HepG2 (cell line): ENCODE results near the gene CCL22. TPM values are rescaled to one million over a fixed set of nuclear protein-coding genes. Genes with fewer than 3 reads are reported as not detected.

Experiments
- AGO2 ChIP-seq: fragments of 200-400 bp; formaldehyde crosslinking; optimal IDR thresholded peaks from 2 replicates; pipeline ENCODE3; 2017; ENCODE audit warnings: mild to moderate bottlenecking, low read depth, low read length, moderate library complexity
- BRF2 ChIP-seq: sonication (generic); formaldehyde crosslinking; IDR thresholded peaks from 2 replicates; pipeline ENCODE4 v1.8.1; 2022; ENCODE audit warnings: mild to moderate bottlenecking, missing genetic modification reagents
- DPF2 ChIP-seq: sonication (generic); formaldehyde crosslinking; IDR thresholded peaks from 2 replicates; pipeline ENCODE4 v1.4.0; 2020; ENCODE audit warnings: mild to moderate bottlenecking, low read depth, missing genetic modification reagents, borderline replicate concordance
- FIP1L1 ChIP-seq: fragments of 200-400 bp; formaldehyde crosslinking; IDR thresholded peaks from 2 replicates; pipeline ENCODE4 v1.6.1; 2018; ENCODE audit warnings: low read depth, mild to moderate bottlenecking, low read length, moderate library complexity, borderline replicate concordance; ENCODE audit not compliant: insufficient read depth
- GATAD2A ChIP-seq: IDR thresholded peaks from 2 replicates; pipeline ENCODE4 v1.6.1; 2016
- MTA1 ChIP-seq: sonication (generic); formaldehyde crosslinking; IDR thresholded peaks from 2 replicates; pipeline ENCODE4 v1.4.0; 2020; ENCODE audit warnings: missing genetic modification reagents, mild to moderate bottlenecking, borderline replicate concordance
- PAWR ChIP-seq: sonication (generic); formaldehyde crosslinking; IDR thresholded peaks from 2 replicates; pipeline ENCODE4 v1.4.0; 2020; ENCODE audit warnings: missing genetic modification reagents, mild to moderate bottlenecking, borderline replicate concordance
- PCBP1 ChIP-seq: fragments of 200-400 bp; formaldehyde crosslinking; IDR thresholded peaks from 2 replicates; pipeline ENCODE4 v1.6.1; 2017; ENCODE audit warnings: mild to moderate bottlenecking, low read depth, low read length, borderline replicate concordance
- RXRB ChIP-seq: IDR thresholded peaks from 2 replicates; pipeline ENCODE4 v1.6.1; 2016; ENCODE audit warnings: borderline replicate concordance, missing genetic modification reagents, missing compliant biosample characterization
- SALL1 ChIP-seq: sonication (generic); formaldehyde crosslinking; IDR thresholded peaks from 2 replicates; pipeline ENCODE4 v1.8.0; 2022; ENCODE audit warnings: mild to moderate bottlenecking, missing genetic modification reagents
- ZNF207 ChIP-seq: fragments of 450-650 bp; IDR thresholded peaks from 2 replicates; pipeline ENCODE4 v1.6.1; 2016; ENCODE audit warnings: antibody characterized with exemption, borderline replicate concordance
- ZNF644 ChIP-seq: IDR thresholded peaks from 2 replicates; pipeline ENCODE4 v1.6.1; 2016; ENCODE audit warnings: low read depth
- ZNF776 ChIP-seq: sonication (generic); formaldehyde crosslinking; IDR thresholded peaks from 2 replicates; pipeline ENCODE4 v1.4.0; 2020; ENCODE audit warnings: mild to moderate bottlenecking, missing genetic modification reagents
- polyA plus RNA-seq, 8 experiments: library from polyadenylated mRNA; depleted of rRNA in 3 of 8; stranded (reverse) in 7 of 8; unstranded in 1 of 8; fragments of >200 nt; fragmentation: Illumina TruSeq in 4 of 8; extraction: Trizol in 4 of 8; gene quantifications; 2 replicates each; pipeline versions ENCODE4 v1.2.1 to v1.2.3, GENCODE V29; 2011 to 2016; ENCODE audit warnings: low read depth in 4 of 8, missing spikeins in 1 of 8, mixed read lengths in 1 of 8; ENCODE audit not compliant: insufficient read depth in 1 of 8
- total RNA-seq, 5 experiments: library from RNA; depleted of rRNA; stranded (reverse); fragments of >200 nt; fragmentation: Illumina TruSeq; extraction: Trizol; gene quantifications; 2 replicates each; pipeline ENCODE4 v1.2.3, GENCODE V29; 2016; ENCODE audit warnings: low read depth in 1 of 5
- TF ChIP-seq, protein P1 (sequence below): sonication (generic); formaldehyde crosslinking; IDR thresholded peaks from 2 replicates; pipeline ENCODE4 v1.4.0; 2020; ENCODE audit warnings: missing genetic modification reagents
- TF ChIP-seq, protein P2 (sequence below): sonication (generic); formaldehyde crosslinking; IDR thresholded peaks from 2 replicates; pipeline ENCODE4 v1.4.0; 2020; ENCODE audit warnings: missing genetic modification reagents
- TF ChIP-seq, protein P3 (sequence below): sonication (generic); formaldehyde crosslinking; IDR thresholded peaks from 2 replicates; pipeline ENCODE4 v1.8.0; 2022; ENCODE audit warnings: mild to moderate bottlenecking, missing genetic modification reagents, moderate library complexity

CCL22 gene
- total and polyA plus RNA-seq, 2 of the 13 experiments (the other 11 are each of a cell fraction or from before 2014, with no cell fraction given): not detected

DNA sequence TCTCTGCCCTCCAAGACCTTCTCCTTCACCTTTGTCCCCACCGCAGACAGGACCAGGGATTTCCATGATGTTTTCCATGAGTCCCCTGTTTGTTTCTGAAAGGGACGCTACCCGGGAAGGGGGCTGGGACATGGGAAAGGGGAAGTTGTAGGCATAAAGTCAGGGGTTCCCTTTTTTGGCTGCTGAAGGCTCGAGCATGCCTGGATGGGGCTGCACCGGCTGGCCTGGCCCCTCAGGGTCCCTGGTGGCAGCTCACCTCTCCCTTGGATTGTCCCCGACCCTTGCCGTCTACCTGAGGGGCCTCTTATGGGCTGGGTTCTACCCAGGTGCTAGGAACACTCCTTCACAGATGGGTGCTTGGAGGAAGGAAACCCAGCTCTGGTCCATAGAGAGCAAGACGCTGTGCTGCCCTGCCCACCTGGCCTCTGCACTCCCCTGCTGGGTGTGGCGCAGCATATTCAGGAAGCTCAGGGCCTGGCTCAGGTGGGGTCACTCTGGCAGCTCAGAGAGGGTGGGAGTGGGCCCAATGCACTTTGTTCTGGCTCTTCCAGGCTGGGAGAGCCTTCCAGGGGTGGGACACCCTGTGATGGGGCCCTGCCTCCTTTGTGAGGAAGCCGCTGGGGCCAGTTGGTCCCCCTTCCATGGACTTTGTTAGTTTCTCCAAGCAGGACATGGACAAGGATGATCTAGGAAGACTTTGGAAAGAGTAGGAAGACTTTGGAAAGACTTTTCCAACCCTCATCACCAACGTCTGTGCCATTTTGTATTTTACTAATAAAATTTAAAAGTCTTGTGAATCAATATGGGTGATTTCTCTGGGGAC is 25.9 kb downstream of the CCL22 start (continued):
- TF ChIP-seq, protein P1, sequence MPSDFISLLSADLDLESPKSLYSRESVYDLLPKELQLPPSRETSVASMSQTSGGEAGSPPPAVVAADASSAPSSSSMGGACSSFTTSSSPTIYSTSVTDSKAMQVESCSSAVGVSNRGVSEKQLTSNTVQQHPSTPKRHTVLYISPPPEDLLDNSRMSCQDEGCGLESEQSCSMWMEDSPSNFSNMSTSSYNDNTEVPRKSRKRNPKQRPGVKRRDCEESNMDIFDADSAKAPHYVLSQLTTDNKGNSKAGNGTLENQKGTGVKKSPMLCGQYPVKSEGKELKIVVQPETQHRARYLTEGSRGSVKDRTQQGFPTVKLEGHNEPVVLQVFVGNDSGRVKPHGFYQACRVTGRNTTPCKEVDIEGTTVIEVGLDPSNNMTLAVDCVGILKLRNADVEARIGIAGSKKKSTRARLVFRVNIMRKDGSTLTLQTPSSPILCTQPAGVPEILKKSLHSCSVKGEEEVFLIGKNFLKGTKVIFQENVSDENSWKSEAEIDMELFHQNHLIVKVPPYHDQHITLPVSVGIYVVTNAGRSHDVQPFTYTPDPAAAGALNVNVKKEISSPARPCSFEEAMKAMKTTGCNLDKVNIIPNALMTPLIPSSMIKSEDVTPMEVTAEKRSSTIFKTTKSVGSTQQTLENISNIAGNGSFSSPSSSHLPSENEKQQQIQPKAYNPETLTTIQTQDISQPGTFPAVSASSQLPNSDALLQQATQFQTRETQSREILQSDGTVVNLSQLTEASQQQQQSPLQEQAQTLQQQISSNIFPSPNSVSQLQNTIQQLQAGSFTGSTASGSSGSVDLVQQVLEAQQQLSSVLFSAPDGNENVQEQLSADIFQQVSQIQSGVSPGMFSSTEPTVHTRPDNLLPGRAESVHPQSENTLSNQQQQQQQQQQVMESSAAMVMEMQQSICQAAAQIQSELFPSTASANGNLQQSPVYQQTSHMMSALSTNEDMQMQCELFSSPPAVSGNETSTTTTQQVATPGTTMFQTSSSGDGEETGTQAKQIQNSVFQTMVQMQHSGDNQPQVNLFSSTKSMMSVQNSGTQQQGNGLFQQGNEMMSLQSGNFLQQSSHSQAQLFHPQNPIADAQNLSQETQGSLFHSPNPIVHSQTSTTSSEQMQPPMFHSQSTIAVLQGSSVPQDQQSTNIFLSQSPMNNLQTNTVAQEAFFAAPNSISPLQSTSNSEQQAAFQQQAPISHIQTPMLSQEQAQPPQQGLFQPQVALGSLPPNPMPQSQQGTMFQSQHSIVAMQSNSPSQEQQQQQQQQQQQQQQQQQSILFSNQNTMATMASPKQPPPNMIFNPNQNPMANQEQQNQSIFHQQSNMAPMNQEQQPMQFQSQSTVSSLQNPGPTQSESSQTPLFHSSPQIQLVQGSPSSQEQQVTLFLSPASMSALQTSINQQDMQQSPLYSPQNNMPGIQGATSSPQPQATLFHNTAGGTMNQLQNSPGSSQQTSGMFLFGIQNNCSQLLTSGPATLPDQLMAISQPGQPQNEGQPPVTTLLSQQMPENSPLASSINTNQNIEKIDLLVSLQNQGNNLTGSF (CRISPR knock-in tag): no peak
- TF ChIP-seq ZNF207 (no peak), ZNF776 (CRISPR knock-in tag) (peak; percentile 83; the same call in 1 of the 2 replicates), GATAD2A (CRISPR knock-in tag) (no peak), SALL1 (CRISPR knock-in tag) (no peak; the same call in 1 of the 2 replicates), BRF2 (CRISPR knock-in tag) (no peak), AGO2 (peak; percentile 99), PAWR (CRISPR knock-in tag) (no peak), RXRB (no peak), FIP1L1 (peak; percentile 79; the same call in 1 of the 2 replicates), ZNF644 (CRISPR knock-in tag) (no peak), MTA1 (peak; percentile 15; the same call in 1 of the 2 replicates), DPF2 (CRISPR knock-in tag) (no peak), PCBP1 (no peak)
- TF ChIP-seq, protein P2, sequence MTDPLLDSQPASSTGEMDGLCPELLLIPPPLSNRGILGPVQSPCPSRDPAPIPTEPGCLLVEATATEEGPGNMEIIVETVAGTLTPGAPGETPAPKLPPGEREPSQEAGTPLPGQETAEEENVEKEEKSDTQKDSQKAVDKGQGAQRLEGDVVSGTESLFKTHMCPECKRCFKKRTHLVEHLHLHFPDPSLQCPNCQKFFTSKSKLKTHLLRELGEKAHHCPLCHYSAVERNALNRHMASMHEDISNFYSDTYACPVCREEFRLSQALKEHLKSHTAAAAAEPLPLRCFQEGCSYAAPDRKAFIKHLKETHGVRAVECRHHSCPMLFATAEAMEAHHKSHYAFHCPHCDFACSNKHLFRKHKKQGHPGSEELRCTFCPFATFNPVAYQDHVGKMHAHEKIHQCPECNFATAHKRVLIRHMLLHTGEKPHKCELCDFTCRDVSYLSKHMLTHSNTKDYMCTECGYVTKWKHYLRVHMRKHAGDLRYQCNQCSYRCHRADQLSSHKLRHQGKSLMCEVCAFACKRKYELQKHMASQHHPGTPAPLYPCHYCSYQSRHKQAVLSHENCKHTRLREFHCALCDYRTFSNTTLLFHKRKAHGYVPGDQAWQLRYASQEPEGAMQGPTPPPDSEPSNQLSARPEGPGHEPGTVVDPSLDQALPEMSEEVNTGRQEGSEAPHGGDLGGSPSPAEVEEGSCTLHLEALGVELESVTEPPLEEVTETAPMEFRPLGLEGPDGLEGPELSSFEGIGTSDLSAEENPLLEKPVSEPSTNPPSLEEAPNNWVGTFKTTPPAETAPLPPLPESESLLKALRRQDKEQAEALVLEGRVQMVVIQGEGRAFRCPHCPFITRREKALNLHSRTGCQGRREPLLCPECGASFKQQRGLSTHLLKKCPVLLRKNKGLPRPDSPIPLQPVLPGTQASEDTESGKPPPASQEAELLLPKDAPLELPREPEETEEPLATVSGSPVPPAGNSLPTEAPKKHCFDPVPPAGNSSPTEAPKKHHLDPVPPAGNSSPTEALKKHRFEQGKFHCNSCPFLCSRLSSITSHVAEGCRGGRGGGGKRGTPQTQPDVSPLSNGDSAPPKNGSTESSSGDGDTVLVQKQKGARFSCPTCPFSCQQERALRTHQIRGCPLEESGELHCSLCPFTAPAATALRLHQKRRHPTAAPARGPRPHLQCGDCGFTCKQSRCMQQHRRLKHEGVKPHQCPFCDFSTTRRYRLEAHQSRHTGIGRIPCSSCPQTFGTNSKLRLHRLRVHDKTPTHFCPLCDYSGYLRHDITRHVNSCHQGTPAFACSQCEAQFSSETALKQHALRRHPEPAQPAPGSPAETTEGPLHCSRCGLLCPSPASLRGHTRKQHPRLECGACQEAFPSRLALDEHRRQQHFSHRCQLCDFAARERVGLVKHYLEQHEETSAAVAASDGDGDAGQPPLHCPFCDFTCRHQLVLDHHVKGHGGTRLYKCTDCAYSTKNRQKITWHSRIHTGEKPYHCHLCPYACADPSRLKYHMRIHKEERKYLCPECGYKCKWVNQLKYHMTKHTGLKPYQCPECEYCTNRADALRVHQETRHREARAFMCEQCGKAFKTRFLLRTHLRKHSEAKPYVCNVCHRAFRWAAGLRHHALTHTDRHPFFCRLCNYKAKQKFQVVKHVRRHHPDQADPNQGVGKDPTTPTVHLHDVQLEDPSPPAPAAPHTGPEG (CRISPR knock-in tag): no peak
- TF ChIP-seq, protein P3, sequence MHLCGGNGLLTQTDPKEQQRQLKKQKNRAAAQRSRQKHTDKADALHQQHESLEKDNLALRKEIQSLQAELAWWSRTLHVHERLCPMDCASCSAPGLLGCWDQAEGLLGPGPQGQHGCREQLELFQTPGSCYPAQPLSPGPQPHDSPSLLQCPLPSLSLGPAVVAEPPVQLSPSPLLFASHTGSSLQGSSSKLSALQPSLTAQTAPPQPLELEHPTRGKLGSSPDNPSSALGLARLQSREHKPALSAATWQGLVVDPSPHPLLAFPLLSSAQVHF (CRISPR knock-in tag): peak; percentile 70; the same call in 1 of the 2 replicates
